HG02571 (cell line): ENCODE results near the gene TRUB2.

ENCODE experiments used
- ATAC-seq: cut with Tn5 transposase; IDR thresholded peaks from one replicate; pipeline ENCODE4 v1.9.1; 2021; ENCODE audit warnings: mild to moderate bottlenecking, moderate library complexity; ENCODE audit not compliant: unreplicated experiment

The TRUB2 gene

GRCh38 chr9:128271512-128271911, 50.7 kb downstream of the TRUB2 start:
- ATAC-seq, result no peak

- ATAC-seq, result no peak
These were observed 51.1 kb downstream of the TRUB2 start for GRCh38 chr9:128271112-128271511.

- ATAC-seq, result no peak
These were observed 55.2 kb downstream of the TRUB2 start for GRCh38 chr9:128266868-128267590.

GRCh38 chr9:128265348-128265847, 56.8 kb downstream of the TRUB2 start:
- ATAC-seq, result no peak

GRCh38 chr9:128262687-128263086, 59.6 kb downstream of the TRUB2 start:
- ATAC-seq, result no peak

GRCh38 chr9:128260340-128260739, 61.9 kb downstream of the TRUB2 start:
- ATAC-seq, result no peak

- ATAC-seq, result no peak
These were observed 63.1 kb downstream of the TRUB2 start for GRCh38 chr9:128259156-128259555.

GRCh38 chr9:128258326-128258725, 63.9 kb downstream of the TRUB2 start:
- no peak for ATAC-seq

- ATAC-seq, result no peak
These were observed 64.3 kb downstream of the TRUB2 start for GRCh38 chr9:128257907-128258306.

- ATAC-seq, result no peak
These were observed 65.0 kb downstream of the TRUB2 start for GRCh38 chr9:128257086-128257825.
